Esophagus squamous epithelium (tissue), 5 donors: ENCODE measurements around the gene PNPLA8. TPM values are rescaled to one million over a fixed set of nuclear protein-coding genes. Genes with fewer than 3 reads are reported as not detected.
A peak's percentile ranks its signal among the peaks of the same experiment; 100 is the strongest.

Source experiments
- DNase-seq: peaks from one replicate; lab custom pipeline; 2025; lab: John Stamatoyannopoulos, UW
- H3K27ac ChIP-seq, 4 donors: fragments of 200-600 bp; sonication (generic); one replicate each; pipeline ENCODE4 v1.5.1; 2016 to 2019; ENCODE audit warnings: mild to moderate bottlenecking in 1 of 4
- H3K27me3 ChIP-seq, 4 donors: fragments of 200-600 bp; sonication (generic); 1 replicate in 3 of 4; 2 replicates in 1 of 4; pipeline versions ENCODE4 v1.5.1 to v1.6.0; 2017 to 2021; ENCODE audit warnings: antibody characterized with exemption in 1 of 4
- H3K36me3 ChIP-seq, 3 donors: fragments of 200-600 bp; sonication (generic); one replicate each; pipeline ENCODE4 v1.5.1; 2016 to 2019
- H3K4me1 ChIP-seq, 3 donors: fragments of 200-600 bp; sonication (generic); one replicate each; pipeline ENCODE4 v1.5.1; 2017 to 2019
- H3K4me3 ChIP-seq, 4 donors: fragments of 200-600 bp; sonication (generic); 1 replicate in 3 of 4; 2 replicates in 1 of 4; pipeline ENCODE4 v1.5.1; 2016 to 2019; ENCODE audit warnings: mild to moderate bottlenecking in 2 of 4, moderate library complexity in 1 of 4
- H3K9me3 ChIP-seq, 3 donors: fragments of 200-600 bp; sonication (generic); one replicate each; pipeline ENCODE4 v1.5.1; 2016 to 2019
- POLR2A ChIP-seq, 4 donors: fragments of 450-650 bp; IDR thresholded peaks; one replicate each; pipeline ENCODE4 v1.6.1; 2017; ENCODE audit warnings: antibody characterized with exemption in 4 of 4, mild to moderate bottlenecking in 4 of 4, moderate library complexity in 3 of 4
- WGBS, 2 donors: methylation state at CpG; one replicate each; pipeline ENCODE4 v1.1.5; 2018; 5-methylcytosine and 5-hydroxymethylcytosine counted together
- intact Hi-C: fragments of 100-400 bp; cut with DNase I; formaldehyde crosslinking; loops from one replicate; pipeline ENCODE4 v1.15.0; 2022
- total RNA-seq, 4 donors: library from RNA; depleted of rRNA; stranded (reverse); fragments of >200 nt; gene quantifications; one replicate each; pipeline ENCODE4 v1.1.0, GENCODE V29; 2016
- TF ChIP-seq, protein P1 (sequence below), 6 experiments: fragments of 450-650 bp in 4 of 6; fragments of 200-600 bp in 2 of 6; sonication (generic) in 2 of 6; IDR thresholded peaks; one replicate each; pipeline ENCODE4 v1.5.1; 2016 to 2019; ENCODE audit warnings: antibody characterized with exemption in 6 of 6, mild to moderate bottlenecking in 4 of 6, moderate library complexity in 4 of 6
- donor health status: DM: yes; HTN: yes; CAD: no.

The PNPLA8 gene
- total RNA-seq, 4 donors from 2014 or later, result 15.8 to 30.7 (median 25.7) TPM

DNA sequence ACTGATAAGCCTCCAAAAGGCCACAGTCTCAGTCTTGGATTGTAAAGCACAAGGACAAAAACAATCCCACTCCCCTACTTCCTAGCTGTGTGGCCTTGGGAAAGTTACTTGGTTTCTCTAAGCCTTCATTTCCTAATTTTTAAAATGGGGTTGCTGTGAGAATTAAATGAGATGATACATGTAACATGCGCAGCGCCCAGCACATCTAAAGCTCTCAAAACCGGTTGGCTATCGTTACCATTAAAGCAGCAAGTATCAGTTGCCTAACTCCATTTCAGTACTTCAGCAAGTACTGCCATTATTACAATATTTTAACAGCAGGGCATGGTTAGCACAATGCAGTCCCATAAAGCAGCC lies 71.6 kb downstream of the PNPLA8 start:
- Histone ChIP-seq H3K4me3 (peak overlapping the region in 2 of 4 donors; percentile 61 to 73), H3K9me3 (no peaks in the 10 kb centered on the region), H3K27me3 (peaks cover 0 to 85% (median 9%) of the 10 kb centered on the region in 4 donors), H3K36me3 (no peaks in the 10 kb centered on the region), H3K27ac (no peak overlapping the region), H3K4me1 (peaks cover 16 to 28% (median 16%) of the 10 kb centered on the region in 3 donors)
- TF ChIP-seq POLR2A (IDR thresholded peaks at IDR 0.05), result no peak
- TF ChIP-seq, protein P1, sequence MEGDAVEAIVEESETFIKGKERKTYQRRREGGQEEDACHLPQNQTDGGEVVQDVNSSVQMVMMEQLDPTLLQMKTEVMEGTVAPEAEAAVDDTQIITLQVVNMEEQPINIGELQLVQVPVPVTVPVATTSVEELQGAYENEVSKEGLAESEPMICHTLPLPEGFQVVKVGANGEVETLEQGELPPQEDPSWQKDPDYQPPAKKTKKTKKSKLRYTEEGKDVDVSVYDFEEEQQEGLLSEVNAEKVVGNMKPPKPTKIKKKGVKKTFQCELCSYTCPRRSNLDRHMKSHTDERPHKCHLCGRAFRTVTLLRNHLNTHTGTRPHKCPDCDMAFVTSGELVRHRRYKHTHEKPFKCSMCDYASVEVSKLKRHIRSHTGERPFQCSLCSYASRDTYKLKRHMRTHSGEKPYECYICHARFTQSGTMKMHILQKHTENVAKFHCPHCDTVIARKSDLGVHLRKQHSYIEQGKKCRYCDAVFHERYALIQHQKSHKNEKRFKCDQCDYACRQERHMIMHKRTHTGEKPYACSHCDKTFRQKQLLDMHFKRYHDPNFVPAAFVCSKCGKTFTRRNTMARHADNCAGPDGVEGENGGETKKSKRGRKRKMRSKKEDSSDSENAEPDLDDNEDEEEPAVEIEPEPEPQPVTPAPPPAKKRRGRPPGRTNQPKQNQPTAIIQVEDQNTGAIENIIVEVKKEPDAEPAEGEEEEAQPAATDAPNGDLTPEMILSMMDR (IDR thresholded peaks at IDR 0.05), result no peak
- 64 to 82% methylated on average over 4 of the region's 4 CpGs for whole genome bisulfite sequencing, 2 donors
- no peak for DNase-seq
- intact Hi-C loops, result no loop called here

DNA sequence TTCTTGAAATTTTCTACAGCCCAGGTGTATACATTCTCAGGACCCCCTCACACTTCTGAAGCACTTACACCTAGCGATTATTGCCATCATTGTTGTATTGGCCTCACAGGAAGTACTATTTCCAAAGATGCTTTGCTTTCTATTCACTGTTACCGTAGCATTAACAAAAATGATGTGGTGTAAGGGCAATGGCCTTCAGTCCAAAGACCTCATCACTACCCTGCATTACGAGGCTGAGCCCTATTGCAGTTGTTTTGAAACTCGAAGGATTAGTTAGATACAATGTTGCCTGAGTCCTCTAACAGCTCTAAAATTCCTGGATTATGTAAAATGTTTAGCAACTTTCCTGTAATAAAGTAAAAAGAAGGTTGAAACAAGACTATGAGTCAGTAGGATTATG lies 72.6 kb downstream of the PNPLA8 start:
- no peak for DNase-seq
- WGBS, 2 donors, result 80 to 84% methylated on average over 4 of the region's 4 CpGs
- Histone ChIP-seq H3K27me3 (peaks cover 0 to 75% (median 9%) of the 10 kb centered on the region in 4 donors), H3K36me3 (no peaks in the 10 kb centered on the region), H3K27ac (no peak overlapping the region), H3K9me3 (no peaks in the 10 kb centered on the region), H3K4me3 (no peak overlapping the region), H3K4me1 (peaks cover 16 to 28% (median 16%) of the 10 kb centered on the region in 3 donors)
- intact Hi-C loops, result no loop called here
- TF ChIP-seq POLR2A (IDR thresholded peaks at IDR 0.05), result no peak
- TF ChIP-seq, protein P1 (IDR thresholded peaks at IDR 0.05), result no peak

DNA sequence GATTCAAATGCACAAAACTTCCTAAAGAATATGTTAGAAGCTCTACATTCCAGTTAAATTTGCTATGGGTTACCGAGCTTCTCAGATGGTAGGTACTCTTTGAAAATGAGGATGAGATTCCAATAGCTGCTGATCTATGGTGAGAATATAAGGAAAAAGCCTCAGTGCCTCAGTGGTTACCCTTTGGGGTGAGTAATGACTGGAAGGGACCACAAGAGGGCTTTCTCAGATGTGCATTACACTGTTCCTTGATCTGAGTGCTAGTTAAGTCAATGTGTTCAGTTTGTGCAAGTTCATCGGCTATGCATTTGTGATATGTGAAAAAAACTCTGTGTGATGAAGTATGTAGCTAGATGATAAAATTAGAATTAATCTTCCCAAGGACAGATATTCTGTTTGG lies 73.2 kb downstream of the PNPLA8 start:
- H3K9me3 ChIP-seq, result no peaks in the 10 kb centered on the region
- H3K36me3 ChIP-seq, result no peaks in the 10 kb centered on the region
- H3K27me3 ChIP-seq, result peaks cover 0 to 70% (median 9%) of the 10 kb centered on the region in 4 donors
- no peak overlapping the region for H3K4me3 ChIP-seq
- no peak overlapping the region for H3K27ac ChIP-seq
- peaks cover 16 to 28% (median 16%) of the 10 kb centered on the region in 3 donors for H3K4me1 ChIP-seq
- WGBS, 2 donors, result 49 to 69% methylated on average over 2 of the region's 2 CpGs
- TF ChIP-seq POLR2A (IDR thresholded peaks at IDR 0.05), result no peak
- TF ChIP-seq, protein P1 (IDR thresholded peaks at IDR 0.05), result peak; percentile 16 to 61 (median 34)
- no peak for DNase-seq
- intact Hi-C loops, result no loop called here

DNA sequence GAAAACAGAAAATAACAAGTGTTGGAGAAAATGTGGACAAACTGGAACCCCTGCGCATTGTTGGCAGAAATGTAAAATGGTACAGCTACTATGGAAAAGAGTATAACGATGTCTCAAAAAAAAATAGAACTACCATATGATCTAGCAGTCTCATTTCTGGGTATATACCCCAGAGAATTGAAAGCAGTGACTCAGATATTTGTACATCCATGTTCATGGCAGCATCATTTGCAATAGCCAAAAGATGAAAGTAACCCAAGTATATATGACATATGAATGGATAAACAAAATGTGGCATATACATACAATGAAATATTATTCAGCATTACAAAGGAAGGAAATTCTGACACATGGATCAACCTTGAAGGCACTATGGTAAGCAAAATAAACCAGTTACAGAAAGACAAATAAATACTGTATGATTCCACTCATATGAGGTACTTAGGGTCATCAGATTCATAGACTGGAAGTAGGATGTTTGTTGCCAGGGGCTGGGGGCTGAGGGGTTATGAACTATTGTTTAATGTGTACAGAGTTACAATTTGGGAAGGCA lies 74.6 kb downstream of the PNPLA8 start:
- intact Hi-C loops, result no loop called here
- no peak for DNase-seq
- Histone ChIP-seq H3K27me3 (peaks cover 0 to 57% (median 3%) of the 10 kb centered on the region in 4 donors), H3K27ac (no peak overlapping the region), H3K9me3 (no peaks in the 10 kb centered on the region), H3K36me3 (no peaks in the 10 kb centered on the region), H3K4me3 (no peak overlapping the region), H3K4me1 (peaks cover 15 to 22% (median 16%) of the 10 kb centered on the region in 3 donors)
- TF ChIP-seq, protein P1 (IDR thresholded peaks at IDR 0.05), result no peak
- TF ChIP-seq POLR2A (IDR thresholded peaks at IDR 0.05), result no peak
- WGBS, 2 donors, result 86 to 93% methylated on average over 2 of the region's 2 CpGs

DNA sequence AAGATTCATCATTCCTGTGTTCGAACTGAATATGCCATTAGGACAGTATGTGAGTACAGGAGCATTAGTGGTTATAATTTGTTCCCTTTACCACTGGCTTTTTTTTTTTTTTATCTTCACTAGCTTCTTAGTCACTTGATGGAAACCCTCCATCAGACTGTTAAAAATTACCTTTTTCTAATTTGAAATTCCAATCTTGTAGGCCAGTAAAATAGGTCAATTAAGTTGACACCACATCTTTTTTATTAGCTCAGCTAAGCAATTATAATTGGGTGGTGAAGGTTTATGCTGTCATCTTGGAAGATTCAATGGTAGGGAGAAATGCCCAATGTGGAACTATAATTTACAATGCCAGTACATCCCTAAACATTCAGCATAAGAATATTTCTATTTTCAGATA lies 75.8 kb downstream of the PNPLA8 start:
- Histone ChIP-seq H3K27ac (no peak overlapping the region), H3K9me3 (no peaks in the 10 kb centered on the region), H3K27me3 (peaks cover 0 to 44% (median 2%) of the 10 kb centered on the region in 4 donors), H3K36me3 (no peaks in the 10 kb centered on the region), H3K4me3 (no peak overlapping the region), H3K4me1 (peaks cover 8 to 10% (median 8%) of the 10 kb centered on the region in 3 donors)
- intact Hi-C loops, result no loop called here
- DNase-seq, result no peak
- WGBS, 2 donors, result 77 to 90% methylated on average over 1 of the region's 1 CpG
- no peak for TF ChIP-seq POLR2A (IDR thresholded peaks at IDR 0.05)
- TF ChIP-seq, protein P1 (IDR thresholded peaks at IDR 0.05), result no peak
